GM19240 (cell line): ENCODE data around the gene IDH1.
"Not testable (repeated sequence)": the region's sequence is repeated elsewhere in the genome, so short reads cannot be mapped to it uniquely, and the experiment has no call there.

Source experiments
- DNase-seq: peaks from one replicate; pipeline ENCODE4 v3.0.0; 2011; ENCODE audit warnings: low spot score; ENCODE audit not compliant: insufficient read length

The IDH1 gene

GRCh38 chr2:208254871-208255556, at the start of gene IDH1:
Gene IDH1 (minus strand): TSS chr2:208255071. CDS start chr2:208251551, 3,520 bp downstream.
- peak; percentile 56 for DNase-seq

- DNase-seq, result no peak
Observed at GRCh38 chr2:208304157-208304556, 49.3 kb upstream of the IDH1 start.

- no peak for DNase-seq
Observed at GRCh38 chr2:208300847-208301618, 46.2 kb upstream of the IDH1 start.

- DNase-seq, result no peak
Observed at GRCh38 chr2:208297961-208298360, 43.1 kb upstream of the IDH1 start.

- DNase-seq, result no peak
Observed at GRCh38 chr2:208296610-208297009, 41.7 kb upstream of the IDH1 start.

- no peak for DNase-seq
Observed at GRCh38 chr2:208295834-208296233, 41.0 kb upstream of the IDH1 start.

GRCh38 chr2:208294482-208295024, 39.7 kb upstream of the IDH1 start:
- no peak for DNase-seq

GRCh38 chr2:208285853-208286252, 31.0 kb upstream of the IDH1 start:
- DNase-seq, result no peak

- DNase-seq, result no peak
Observed at GRCh38 chr2:208280933-208281332, 26.1 kb upstream of the IDH1 start.

GRCh38 chr2:208280234-208280633, 25.4 kb upstream of the IDH1 start:
- DNase-seq, result no peak

GRCh38 chr2:208279236-208279635, 24.4 kb upstream of the IDH1 start:
- no peak for DNase-seq

GRCh38 chr2:208278549-208278948, 23.7 kb upstream of the IDH1 start:
- no peak for DNase-seq

- no peak for DNase-seq
Observed at GRCh38 chr2:208274748-208275147, 19.9 kb upstream of the IDH1 start.

GRCh38 chr2:208269091-208269490, 14.2 kb upstream of the IDH1 start:
- no peak for DNase-seq

- no peak for DNase-seq
Observed at GRCh38 chr2:208268156-208268952, 13.5 kb upstream of the IDH1 start.

GRCh38 chr2:208267526-208267925, 12.7 kb upstream of the IDH1 start:
- DNase-seq, result not testable (repeated sequence)

- no peak for DNase-seq
Observed at GRCh38 chr2:208266936-208267335, 12.1 kb upstream of the IDH1 start.

GRCh38 chr2:208266553-208266893, 11.7 kb upstream of the IDH1 start:
- DNase-seq, result no peak

- peak; percentile 75 for DNase-seq
Observed at GRCh38 chr2:208265801-208266552, 11.1 kb upstream of the IDH1 start, which contains the start of gene PIKFYVE. Gene PIKFYVE (plus strand): TSS chr2:208266255. CDS start chr2:208271520, 5,265 bp downstream.

- DNase-seq, result no peak
Observed at GRCh38 chr2:208265371-208265800, 10.5 kb upstream of the IDH1 start.
